Pons (tissue), 1 donor: ENCODE data around the gene GNG4.
"Not testable (repeated sequence)": the region's sequence is repeated elsewhere in the genome, so short reads cannot be mapped to it uniquely, and the experiment has no call there.

Experiments
- DNase-seq: peaks from one replicate; pipeline ENCODE4 v3.0.0-alpha.2; 2016; ENCODE audit warnings: low spot score

The GNG4 gene

GRCh38 chr1:235648954-235649367 lies 623 bp downstream of the GNG4 start:
- no peak for DNase-seq

- no peak for DNase-seq
Observed at GRCh38 chr1:235648407-235648907, 1.1 kb downstream of the GNG4 start.

GRCh38 chr1:235647537-235647936 lies 2.0 kb downstream of the GNG4 start:
- not testable (repeated sequence) for DNase-seq

- DNase-seq: no peak
Observed at GRCh38 chr1:235646463-235646862, 3.1 kb downstream of the GNG4 start.

- no peak for DNase-seq
Observed at GRCh38 chr1:235644693-235645305, 4.8 kb downstream of the GNG4 start.

- DNase-seq: no peak
Observed at GRCh38 chr1:235643837-235644692, 5.5 kb downstream of the GNG4 start.

GRCh38 chr1:235642943-235643371 lies 6.6 kb downstream of the GNG4 start:
- no peak for DNase-seq

- no peak for DNase-seq
Observed at GRCh38 chr1:235642011-235642942, 7.3 kb downstream of the GNG4 start.

GRCh38 chr1:235640580-235640979 lies 9.0 kb downstream of the GNG4 start:
- no peak for DNase-seq

GRCh38 chr1:235639226-235640205 lies 10.1 kb downstream of the GNG4 start:
- DNase-seq: no peak

GRCh38 chr1:235638612-235639011 lies 11.0 kb downstream of the GNG4 start:
- DNase-seq: not testable (repeated sequence)

- no peak for DNase-seq
Observed at GRCh38 chr1:235637756-235638534, 11.6 kb downstream of the GNG4 start.

GRCh38 chr1:235635938-235636662 lies 13.5 kb downstream of the GNG4 start:
- no peak for DNase-seq

- peak; percentile 19 for DNase-seq
Observed at GRCh38 chr1:235632506-235633401, 16.8 kb downstream of the GNG4 start.

GRCh38 chr1:235631816-235632215 lies 17.8 kb downstream of the GNG4 start:
- DNase-seq: no peak

GRCh38 chr1:235628316-235629005 lies 21.1 kb downstream of the GNG4 start:
- DNase-seq: no peak

- no peak for DNase-seq
Observed at GRCh38 chr1:235625831-235626230, 23.8 kb downstream of the GNG4 start.

GRCh38 chr1:235625340-235625739 lies 24.2 kb downstream of the GNG4 start:
- DNase-seq: no peak
